Breast epithelium (tissue), 3 donors: ENCODE results near the gene RBMXL3.

Experiments used
- CTCF ChIP-seq, 3 donors: fragments of 450-650 bp; IDR thresholded peaks; one replicate each; pipeline ENCODE4 v1.5.1; 2016 to 2017; ENCODE audit warnings: antibody characterized with exemption in 3 of 3, mild to moderate bottlenecking in 3 of 3, moderate library complexity in 3 of 3
- POLR2A ChIP-seq: fragments of 450-650 bp; IDR thresholded peaks from one replicate; pipeline ENCODE4 v1.6.1; 2016; ENCODE audit warnings: antibody characterized with exemption, mild to moderate bottlenecking, moderate library complexity
- POLR2AphosphoS5 ChIP-seq, 3 donors: sonication (generic); formaldehyde crosslinking; IDR thresholded peaks; one replicate each; pipeline ENCODE4 v1.6.1; 2017; ENCODE audit warnings: antibody characterized with exemption in 3 of 3

DNA sequence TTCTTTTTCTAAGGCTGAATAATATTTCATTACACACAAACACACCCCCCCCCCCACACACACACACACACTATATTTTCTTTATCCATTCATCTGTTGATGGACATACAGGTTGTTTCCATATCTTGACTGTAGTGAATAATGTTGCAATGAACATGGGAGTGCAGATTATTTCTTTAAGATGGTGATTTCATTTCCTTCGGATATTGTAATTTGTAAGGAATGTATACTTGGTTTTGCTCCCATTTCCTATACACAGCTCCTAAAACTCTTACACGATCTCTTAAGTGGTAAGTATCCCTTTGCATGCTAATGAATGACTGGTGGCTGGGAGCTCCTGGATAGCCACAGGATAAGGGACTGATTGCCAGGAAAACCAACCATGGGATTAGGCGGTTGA is 14.7 kb upstream of the RBMXL3 start:
- no peak for TF ChIP-seq POLR2AphosphoS5 (IDR thresholded peaks at IDR 0.05)
- TF ChIP-seq CTCF (IDR thresholded peaks at IDR 0.05) = no peak
- no peak for TF ChIP-seq POLR2A
